Endometrial microvascular endothelial cells (primary cell): ENCODE results near the gene SMOC2. TPM values are rescaled to one million over a fixed set of nuclear protein-coding genes. Genes with fewer than 3 reads are reported as not detected.
"Not testable (repeated sequence)": the region's sequence is repeated elsewhere in the genome, so short reads cannot be mapped to it uniquely, and the experiment has no call there.

Experiments used
- in situ Hi-C: cut with HindIII; loops from 2 replicates; pipeline ENCODE4 v1.10.0; 2017; ENCODE audit warnings: low sequenced_read_pairs, low pct_unique_long_range_greater_than_20kb; ENCODE audit errors: inconsistent ontology term
- total RNA-seq: library from RNA; depleted of rRNA; stranded (reverse); fragments of >200 nt; gene quantifications from one replicate; pipeline ENCODE4 v1.2.3, GENCODE V29; 2015; ENCODE audit errors: inconsistent ontology term

The SMOC2 gene
- total RNA-seq, 1 donor from 2014 or later: not detected

GRCh38 chr6:168678077-168678476 lies 237.1 kb downstream of the SMOC2 start:
- in situ Hi-C loops: no loop called here

GRCh38 chr6:168678588-168678987 lies 237.6 kb downstream of the SMOC2 start:
- in situ Hi-C loops: no loop called here

- in situ Hi-C loops: no loop called here
Measured at GRCh38 chr6:168681748-168682147, 240.8 kb downstream of the SMOC2 start.

GRCh38 chr6:168683621-168684020 lies 242.6 kb downstream of the SMOC2 start:
- in situ Hi-C loops: no loop called here

GRCh38 chr6:168684471-168684870 lies 243.5 kb downstream of the SMOC2 start:
- in situ Hi-C loops: no loop called here

GRCh38 chr6:168684906-168685305 lies 243.9 kb downstream of the SMOC2 start:
- in situ Hi-C loops: no loop called here

- in situ Hi-C loops: no loop called here
Measured at GRCh38 chr6:168686029-168686738, 245.2 kb downstream of the SMOC2 start.

GRCh38 chr6:168686831-168687730 lies 246.1 kb downstream of the SMOC2 start:
- in situ Hi-C loops: no loop called here

- in situ Hi-C loops: no loop called here
Measured at GRCh38 chr6:168690271-168690670, 249.3 kb downstream of the SMOC2 start.

- in situ Hi-C loops: no loop called here
Measured at GRCh38 chr6:168691774-168692173, 250.8 kb downstream of the SMOC2 start.

- in situ Hi-C loops: no loop called here
Measured at GRCh38 chr6:168692193-168692914, 251.4 kb downstream of the SMOC2 start.

GRCh38 chr6:168692915-168693257 lies 251.9 kb downstream of the SMOC2 start:
- in situ Hi-C loops: not testable (repeated sequence)

GRCh38 chr6:168694797-168695196 lies 253.8 kb downstream of the SMOC2 start:
- in situ Hi-C loops: not testable (repeated sequence)

GRCh38 chr6:168695701-168696100 lies 254.7 kb downstream of the SMOC2 start:
- in situ Hi-C loops: no loop called here

- in situ Hi-C loops: no loop called here
Measured at GRCh38 chr6:168698923-168699322, 257.9 kb downstream of the SMOC2 start.

- in situ Hi-C loops: no loop called here
Measured at GRCh38 chr6:168699631-168700295, 258.8 kb downstream of the SMOC2 start.

GRCh38 chr6:168700880-168701279 lies 259.9 kb downstream of the SMOC2 start:
- in situ Hi-C loops: no loop called here

- in situ Hi-C loops: no loop called here
Measured at GRCh38 chr6:168703990-168704389, 263.0 kb downstream of the SMOC2 start.

- in situ Hi-C loops: no loop called here
Measured at GRCh38 chr6:168704678-168705077, 263.7 kb downstream of the SMOC2 start.
